WTC11 (cell line): Measurements from ENCODE around the gene MMS22L. TPM values are rescaled to one million over a fixed set of nuclear protein-coding genes. Genes with fewer than 3 reads are reported as not detected.

Source experiments
- ATAC-seq: fragments of 200-7000 bp; cut with Tn5 transposase; 2 replicates; pipeline ENCODE4 v1.10.0; 2021; ENCODE audit warnings: mild to moderate bottlenecking, moderate library complexity
- CTCF ChIA-PET: fragments of 300-600 bp; sonication (Branson Sonifier 250); formaldehyde crosslinking; loops from one replicate; lab custom pipeline; 2021; ENCODE audit warnings: antibody characterized with exemption; lab: Charles Lee
- POLR2A ChIA-PET: fragments of 350-600 bp; sonication (Branson Sonifier 250); formaldehyde crosslinking; loops from one replicate; lab custom pipeline; 2021; ENCODE audit warnings: antibody characterized with exemption; lab: Charles Lee
- DNase-seq: peaks from one replicate; pipeline ENCODE4 v3.0.0; 2021; ENCODE audit warnings: low spot score
- H3K27ac Mint-ChIP-seq: 2 replicates; pipeline ENCODE4 v1.8.0; 2021; ENCODE audit warnings: mixed read lengths
- H3K27me3 Mint-ChIP-seq: 2 replicates; pipeline ENCODE4 v1.8.0; 2021; ENCODE audit warnings: low read depth, mild to moderate bottlenecking, moderate library complexity, mixed read lengths
- H3K36me3 Mint-ChIP-seq: 2 replicates; pipeline ENCODE4 v1.8.0; 2021; ENCODE audit warnings: mixed read lengths
- H3K4me1 Mint-ChIP-seq: 2 replicates; pipeline ENCODE4 v1.8.0; 2022; ENCODE audit warnings: mixed read lengths
- H3K4me3 Mint-ChIP-seq: 2 replicates; pipeline ENCODE4 v1.8.0; 2021; ENCODE audit warnings: mild to moderate bottlenecking, moderate library complexity, mixed read lengths
- H3K9me3 Mint-ChIP-seq: 2 replicates; pipeline ENCODE4 v1.8.0; 2021; ENCODE audit warnings: mixed read lengths
- ATF1 ChIP-seq: sonication (generic); formaldehyde crosslinking; IDR thresholded peaks from 2 replicates; pipeline ENCODE4 v1.8.1; 2023; ENCODE audit warnings: mild to moderate bottlenecking, moderate library complexity, missing genetic modification reagents
- CBFB ChIP-seq: sonication (generic); formaldehyde crosslinking; IDR thresholded peaks from 2 replicates; pipeline ENCODE4 v1.8.1; 2022; ENCODE audit warnings: mild to moderate bottlenecking, low read depth, missing genetic modification reagents
- CDX4 ChIP-seq: fragments of 250-450 bp; sonication (Bioruptor Pico); IDR thresholded peaks from 2 replicates; pipeline ENCODE4 v1.9.0; 2021; ENCODE audit warnings: moderate library complexity, mild to moderate bottlenecking, inconsistent platforms, borderline replicate concordance
- CREM ChIP-seq: sonication (generic); formaldehyde crosslinking; IDR thresholded peaks from 2 replicates; pipeline ENCODE4 v1.8.1; 2022; ENCODE audit warnings: mild to moderate bottlenecking, missing genetic modification reagents, moderate library complexity
- FOXJ3 ChIP-seq: sonication (generic); formaldehyde crosslinking; IDR thresholded peaks from 2 replicates; pipeline ENCODE4 v1.9.0; 2021; ENCODE audit warnings: missing genetic modification reagents, mild to moderate bottlenecking, borderline replicate concordance
- GABPB1 ChIP-seq: sonication (generic); formaldehyde crosslinking; IDR thresholded peaks from 2 replicates; pipeline ENCODE4 v1.8.1; 2023; ENCODE audit warnings: mild to moderate bottlenecking, missing genetic modification reagents
- HMGXB4 ChIP-seq: sonication (generic); formaldehyde crosslinking; IDR thresholded peaks from 2 replicates; pipeline ENCODE4 v1.8.1; 2023; ENCODE audit warnings: mild to moderate bottlenecking, moderate library complexity, missing genetic modification reagents
- IRF2 ChIP-seq: sonication (generic); formaldehyde crosslinking; IDR thresholded peaks from 2 replicates; pipeline ENCODE4 v1.8.0; 2022; ENCODE audit warnings: low read depth, missing genetic modification reagents, borderline replicate concordance
- JAZF1 ChIP-seq: fragments of 250-450 bp; sonication (Bioruptor Pico); IDR thresholded peaks from 2 replicates; pipeline ENCODE4 v1.9.0; 2021; ENCODE audit warnings: moderate library complexity, mild to moderate bottlenecking, inconsistent platforms
- KAT7 ChIP-seq: sonication (generic); formaldehyde crosslinking; IDR thresholded peaks from 2 replicates; pipeline ENCODE4 v1.8.1; 2023; ENCODE audit warnings: missing genetic modification reagents, mild to moderate bottlenecking, borderline replicate concordance
- MXD4 ChIP-seq: fragments of 250-450 bp; sonication (Bioruptor Pico); IDR thresholded peaks from 2 replicates; pipeline ENCODE4 v1.8.0; 2021; ENCODE audit warnings: mild to moderate bottlenecking, moderate library complexity, borderline replicate concordance
- NFATC4 ChIP-seq: fragments of 250-450 bp; sonication (Bioruptor Pico); IDR thresholded peaks from 2 replicates; pipeline ENCODE4 v1.9.0; 2021; ENCODE audit warnings: mild to moderate bottlenecking
- RELA ChIP-seq: sonication (generic); formaldehyde crosslinking; IDR thresholded peaks from 2 replicates; pipeline ENCODE4 v1.8.1; 2022; ENCODE audit warnings: missing genetic modification reagents, mild to moderate bottlenecking, borderline replicate concordance
- SMAD4 ChIP-seq: sonication (generic); formaldehyde crosslinking; IDR thresholded peaks from 2 replicates; pipeline ENCODE4 v1.8.0; 2022; ENCODE audit warnings: mild to moderate bottlenecking, missing genetic modification reagents
- TEAD4 ChIP-seq: sonication (generic); formaldehyde crosslinking; IDR thresholded peaks from 2 replicates; pipeline ENCODE4 v1.8.0; 2022; ENCODE audit warnings: mild to moderate bottlenecking, missing genetic modification reagents
- ZMAT4 ChIP-seq: fragments of 250-450 bp; sonication (Bioruptor Pico); IDR thresholded peaks from 2 replicates; pipeline ENCODE4 v1.9.0; 2021; ENCODE audit warnings: mild to moderate bottlenecking
- ZNF396 ChIP-seq: fragments of 250-450 bp; sonication (Bioruptor Pico); IDR thresholded peaks from 2 replicates; pipeline ENCODE4 v1.8.0; 2021; ENCODE audit warnings: mild to moderate bottlenecking, moderate library complexity, borderline replicate concordance
- ZNF425 ChIP-seq: fragments of 250-450 bp; sonication (Bioruptor Pico); conservative IDR thresholded peaks from 2 replicates; pipeline ENCODE4 v1.9.0; 2021; ENCODE audit warnings: mild to moderate bottlenecking
- ZNF671 ChIP-seq: fragments of 250-450 bp; sonication (Bioruptor Pico); IDR thresholded peaks from 2 replicates; pipeline ENCODE4 v1.8.0; 2021; ENCODE audit warnings: mild to moderate bottlenecking
- total RNA-seq: library from RNA; stranded (reverse); gene quantifications from 3 replicates; pipeline ENCODE4 v1.2.3, GENCODE V29; 2021
- TF ChIP-seq, protein P1 (sequence below): sonication (generic); formaldehyde crosslinking; IDR thresholded peaks from 2 replicates; pipeline ENCODE4 v1.8.1; 2022; ENCODE audit warnings: low read depth, mild to moderate bottlenecking, moderate library complexity, missing genetic modification reagents, borderline replicate concordance
- TF ChIP-seq, protein P2 (sequence below): sonication (generic); formaldehyde crosslinking; IDR thresholded peaks from 2 replicates; pipeline ENCODE4 v1.8.1; 2023; ENCODE audit warnings: mild to moderate bottlenecking, missing genetic modification reagents

The MMS22L gene
- total RNA-seq, 1 experiment from 2014 or later = 39.7 TPM

DNA sequence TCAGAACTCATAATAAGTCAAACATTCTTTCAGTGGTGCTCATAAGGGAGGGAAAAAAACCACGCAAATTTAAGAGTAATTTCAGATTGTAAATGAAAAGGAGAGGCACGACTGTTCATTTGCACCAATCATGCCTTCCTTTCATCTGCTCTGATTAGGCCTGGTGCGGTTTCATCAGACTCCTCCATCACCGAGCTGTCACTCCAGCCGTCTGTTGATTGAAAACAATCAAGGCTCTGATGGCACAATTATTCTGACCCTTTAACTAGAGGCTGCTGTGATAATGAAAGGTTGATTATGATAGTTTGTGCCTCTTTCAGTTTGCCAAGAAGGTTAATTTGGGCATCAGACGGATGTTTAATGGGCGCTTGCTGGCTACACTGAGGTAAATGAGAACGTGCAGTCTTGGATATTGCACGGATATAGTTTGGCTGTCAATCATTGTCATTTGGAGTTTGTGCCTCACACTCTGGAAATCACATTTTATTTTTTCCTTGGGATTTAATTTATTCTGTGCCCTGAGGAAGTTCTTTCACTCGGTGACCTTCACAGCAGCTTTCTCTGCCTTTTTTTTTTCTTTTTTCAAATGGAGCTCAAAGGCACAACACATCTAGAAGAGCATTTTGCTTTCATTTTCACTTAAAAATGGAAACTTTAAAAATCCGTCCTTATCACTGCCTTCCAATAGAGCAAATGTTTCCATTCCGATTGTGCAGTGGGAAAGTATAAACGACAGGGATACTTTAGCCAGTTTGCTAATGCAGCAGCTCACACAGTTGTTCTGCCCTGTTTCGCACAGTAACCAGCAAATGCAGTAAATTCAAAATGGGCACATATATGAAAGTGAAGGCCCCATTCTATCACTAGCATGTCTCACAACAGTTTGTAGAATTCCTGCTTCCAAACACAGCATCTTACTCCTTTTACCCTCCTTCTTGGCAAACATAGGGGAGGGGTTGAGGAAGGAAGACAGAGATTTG, 185.7 kb downstream of the MMS22L start:
- Mint-ChIP-seq H3K27me3 (no peaks in the 10 kb centered on the region), H3K4me3 (no peak overlapping the region), H3K27ac (no peak overlapping the region), H3K4me1 (no peaks in the 10 kb centered on the region), H3K9me3 (no peaks in the 10 kb centered on the region), H3K36me3 (no peaks in the 10 kb centered on the region)
- no peak for TF ChIP-seq GABPB1 (CRISPR knock-in tag)
- no peak for TF ChIP-seq CBFB
- TF ChIP-seq HMGXB4 = no peak
- TF ChIP-seq FOXJ3 = no peak
- no peak for TF ChIP-seq ZMAT4 (CRISPR knock-in tag)
- TF ChIP-seq IRF2 (CRISPR knock-in tag) = no peak
- no peak for TF ChIP-seq KAT7 (CRISPR knock-in tag)
- no peak for TF ChIP-seq TEAD4 (CRISPR knock-in tag)
- TF ChIP-seq CREM = no peak
- no peak for TF ChIP-seq SMAD4 (CRISPR knock-in tag)
- TF ChIP-seq ZNF425 (CRISPR knock-in tag) = no peak
- DNase-seq (no peak), ATAC-seq (no peak)
- ChIA-PET CTCF (no interaction called here), POLR2A (no interaction called here)

GRCh38 chr6:97095311-97095850, 187.6 kb downstream of the MMS22L start:
- no peaks in the 10 kb centered on the region for H3K9me3 Mint-ChIP-seq
- DNase-seq = no peak
- CTCF ChIA-PET = no interaction called here
- H3K4me1 Mint-ChIP-seq = no peaks in the 10 kb centered on the region
- no peaks in the 10 kb centered on the region for H3K36me3 Mint-ChIP-seq
- H3K27ac Mint-ChIP-seq = no peak overlapping the region
- POLR2A ChIA-PET = no interaction called here
- ATAC-seq = no peak
- H3K27me3 Mint-ChIP-seq = no peaks in the 10 kb centered on the region
- H3K4me3 Mint-ChIP-seq = no peak overlapping the region
- no peak for TF ChIP-seq ZNF671 (CRISPR knock-in tag)
- TF ChIP-seq, protein P1, sequence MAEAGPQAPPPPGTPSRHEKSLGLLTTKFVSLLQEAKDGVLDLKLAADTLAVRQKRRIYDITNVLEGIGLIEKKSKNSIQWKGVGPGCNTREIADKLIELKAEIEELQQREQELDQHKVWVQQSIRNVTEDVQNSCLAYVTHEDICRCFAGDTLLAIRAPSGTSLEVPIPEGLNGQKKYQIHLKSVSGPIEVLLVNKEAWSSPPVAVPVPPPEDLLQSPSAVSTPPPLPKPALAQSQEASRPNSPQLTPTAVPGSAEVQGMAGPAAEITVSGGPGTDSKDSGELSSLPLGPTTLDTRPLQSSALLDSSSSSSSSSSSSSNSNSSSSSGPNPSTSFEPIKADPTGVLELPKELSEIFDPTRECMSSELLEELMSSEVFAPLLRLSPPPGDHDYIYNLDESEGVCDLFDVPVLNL (CRISPR knock-in tag) = no peak
- no peak for TF ChIP-seq MXD4
- no peak for TF ChIP-seq JAZF1
- TF ChIP-seq CREM = no peak
- no peak for TF ChIP-seq NFATC4 (CRISPR knock-in tag)
- no peak for TF ChIP-seq RELA

DNA sequence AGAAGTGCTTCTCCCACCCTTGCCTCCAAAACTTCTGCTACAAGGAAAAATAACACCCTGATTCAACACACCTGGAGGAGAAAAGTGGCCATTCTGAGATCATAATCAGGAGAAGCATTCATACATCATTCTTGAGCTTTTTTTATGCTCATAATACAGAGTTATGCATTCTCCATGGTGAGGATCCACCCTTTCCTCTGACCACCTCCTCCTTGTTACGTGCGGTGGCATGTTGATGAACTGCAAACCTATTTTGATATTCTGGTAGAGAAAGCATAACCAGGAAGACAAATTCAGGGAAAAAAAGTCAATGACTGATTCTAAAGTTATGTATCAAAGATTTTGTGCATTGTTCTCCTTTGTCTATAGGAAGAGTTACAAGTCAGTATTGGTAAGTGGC, 188.6 kb downstream of the MMS22L start:
- Mint-ChIP-seq H3K27ac (no peak overlapping the region), H3K4me1 (no peaks in the 10 kb centered on the region), H3K9me3 (no peaks in the 10 kb centered on the region), H3K4me3 (no peak overlapping the region), H3K36me3 (no peaks in the 10 kb centered on the region), H3K27me3 (no peaks in the 10 kb centered on the region)
- ATAC-seq (no peak), DNase-seq (no peak)
- POLR2A ChIA-PET = no interaction called here
- CTCF ChIA-PET = no interaction called here
- TF ChIP-seq ATF1 (no peak), CDX4 (CRISPR knock-in tag) (no peak), ZNF396 (CRISPR knock-in tag) (no peak), ZNF671 (CRISPR knock-in tag) (no peak)
- TF ChIP-seq, protein P2, sequence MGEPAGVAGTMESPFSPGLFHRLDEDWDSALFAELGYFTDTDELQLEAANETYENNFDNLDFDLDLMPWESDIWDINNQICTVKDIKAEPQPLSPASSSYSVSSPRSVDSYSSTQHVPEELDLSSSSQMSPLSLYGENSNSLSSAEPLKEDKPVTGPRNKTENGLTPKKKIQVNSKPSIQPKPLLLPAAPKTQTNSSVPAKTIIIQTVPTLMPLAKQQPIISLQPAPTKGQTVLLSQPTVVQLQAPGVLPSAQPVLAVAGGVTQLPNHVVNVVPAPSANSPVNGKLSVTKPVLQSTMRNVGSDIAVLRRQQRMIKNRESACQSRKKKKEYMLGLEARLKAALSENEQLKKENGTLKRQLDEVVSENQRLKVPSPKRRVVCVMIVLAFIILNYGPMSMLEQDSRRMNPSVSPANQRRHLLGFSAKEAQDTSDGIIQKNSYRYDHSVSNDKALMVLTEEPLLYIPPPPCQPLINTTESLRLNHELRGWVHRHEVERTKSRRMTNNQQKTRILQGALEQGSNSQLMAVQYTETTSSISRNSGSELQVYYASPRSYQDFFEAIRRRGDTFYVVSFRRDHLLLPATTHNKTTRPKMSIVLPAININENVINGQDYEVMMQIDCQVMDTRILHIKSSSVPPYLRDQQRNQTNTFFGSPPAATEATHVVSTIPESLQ (CRISPR knock-in tag) = no peak
